ENCODE data around the gene MCAM.

Gene MCAM

GRCh38 chr11:119316729-119317591 lies at the start of gene MCAM:
Gene MCAM (minus strand): TSS chr11:119317130. CDS start chr11:119317101, 29 bp downstream.
- no peak for DNase-seq (ENCODE audit: low read depth in 3 of 3)

- no peak for DNase-seq (ENCODE audit: low read depth in 3 of 3)
Measured at GRCh38 chr11:119365071-119365591, 48.2 kb upstream of the MCAM start.

GRCh38 chr11:119363851-119364590 lies 47.1 kb upstream of the MCAM start:
- peak; percentile 37 to 50 (median 47) for DNase-seq (ENCODE audit: low read depth in 3 of 3)

GRCh38 chr11:119363081-119363850 lies 46.3 kb upstream of the MCAM start:
- DNase-seq (ENCODE audit: low read depth in 3 of 3) = no peak

- no peak for DNase-seq (ENCODE audit: low read depth in 3 of 3)
Measured at GRCh38 chr11:119362741-119363080, 45.8 kb upstream of the MCAM start.

- DNase-seq (ENCODE audit: low read depth in 3 of 3) = no peak
Measured at GRCh38 chr11:119361941-119362725, 45.2 kb upstream of the MCAM start.

GRCh38 chr11:119361056-119361787 lies 44.3 kb upstream of the MCAM start:
- no peak for DNase-seq (ENCODE audit: low read depth in 3 of 3)

- DNase-seq (ENCODE audit: low read depth in 3 of 3) = no peak
Measured at GRCh38 chr11:119359365-119360214, 42.7 kb upstream of the MCAM start.

GRCh38 chr11:119357074-119357473 lies 40.1 kb upstream of the MCAM start:
- no peak for DNase-seq (ENCODE audit: low read depth in 3 of 3)

GRCh38 chr11:119356349-119357031 lies 39.6 kb upstream of the MCAM start:
- peak; percentile 42 to 59 (median 54) for DNase-seq (ENCODE audit: low read depth in 3 of 3)

GRCh38 chr11:119355091-119355843 lies 38.3 kb upstream of the MCAM start:
- no peak for DNase-seq (ENCODE audit: low read depth in 3 of 3)

- no peak for DNase-seq (ENCODE audit: low read depth in 3 of 3)
Measured at GRCh38 chr11:119352857-119353260, 35.9 kb upstream of the MCAM start.

GRCh38 chr11:119351232-119351631 lies 34.3 kb upstream of the MCAM start:
- no peak for DNase-seq (ENCODE audit: low read depth in 3 of 3)

- no peak for DNase-seq (ENCODE audit: low read depth in 3 of 3)
Measured at GRCh38 chr11:119350302-119350701, 33.4 kb upstream of the MCAM start.

- no peak for DNase-seq (ENCODE audit: low read depth in 3 of 3)
Measured at GRCh38 chr11:119347940-119348605, 31.1 kb upstream of the MCAM start.

- DNase-seq (ENCODE audit: low read depth in 3 of 3) = no peak
Measured at GRCh38 chr11:119347242-119347641, 30.3 kb upstream of the MCAM start.

GRCh38 chr11:119346605-119347004 lies 29.7 kb upstream of the MCAM start, which contains the start of gene MFRP:
Gene MFRP (minus strand): TSS chr11:119346705. CDS start chr11:119346513, 192 bp downstream.
- DNase-seq (ENCODE audit: low read depth in 3 of 3) = no peak

GRCh38 chr11:119345685-119346084 lies 28.8 kb upstream of the MCAM start:
- no peak for DNase-seq (ENCODE audit: low read depth in 3 of 3)
